ENCODE measurements around the gene IHH. TPM values are rescaled to one million over a fixed set of nuclear protein-coding genes. Genes with fewer than 3 reads are reported as not detected.

Gene IHH
- polyA plus RNA-seq, 1 of the 3 experiments (the other 2 are of a cell fraction) = 0.03 TPM

DNA sequence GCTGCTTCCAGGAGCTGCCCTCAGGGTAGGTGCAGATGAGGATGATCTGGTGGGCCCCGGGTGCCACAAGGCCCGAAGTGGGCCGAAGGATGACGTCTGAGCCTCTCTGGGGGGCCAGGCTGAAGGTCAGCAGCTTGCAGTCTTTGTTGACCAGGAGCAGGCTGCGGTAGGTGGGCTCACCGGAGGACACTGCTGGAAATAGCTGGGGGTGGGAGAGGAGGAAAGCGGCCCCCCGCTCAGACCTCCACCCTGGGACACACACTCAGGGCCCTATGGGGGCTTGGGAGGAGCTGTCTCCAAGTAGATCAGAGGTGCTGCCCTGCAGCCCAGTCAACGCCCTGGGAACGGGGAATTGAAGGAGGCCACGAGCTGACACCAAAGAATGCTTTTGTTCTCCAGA, 36.7 kb downstream of the IHH start (continued):
- TF ChIP-seq SMC3 (IDR thresholded peaks at IDR 0.05; ENCODE audit: low read depth, low read length) (no peak), RAD21 (IDR thresholded peaks at IDR 0.05; ENCODE audit: low read length) (no peak), YY1 (IDR thresholded peaks at IDR 0.05; ENCODE audit: low read depth) (no peak), POLR2AphosphoS5 (IDR thresholded peaks at IDR 0.05; ENCODE audit: low read depth, low read length) (no peak), CTCF (IDR thresholded peaks at IDR 0.05) (no peak), USF2 (IDR thresholded peaks at IDR 0.05; ENCODE audit: borderline replicate concordance, low read depth, low read length) (no peak), GABPA (IDR thresholded peaks at IDR 0.05; ENCODE audit: low read depth) (no peak), MXI1 (IDR thresholded peaks at IDR 0.05; ENCODE audit: low read depth, low read length) (no peak), EZH2phosphoT487 (IDR thresholded peaks at IDR 0.05; ENCODE audit: borderline replicate concordance, low read depth) (no peak), MEF2A (IDR thresholded peaks at IDR 0.05; ENCODE audit: borderline replicate concordance, low read depth) (no peak), ELF1 (IDR thresholded peaks at IDR 0.05) (no peak)
- TF ChIP-seq, protein P1, sequence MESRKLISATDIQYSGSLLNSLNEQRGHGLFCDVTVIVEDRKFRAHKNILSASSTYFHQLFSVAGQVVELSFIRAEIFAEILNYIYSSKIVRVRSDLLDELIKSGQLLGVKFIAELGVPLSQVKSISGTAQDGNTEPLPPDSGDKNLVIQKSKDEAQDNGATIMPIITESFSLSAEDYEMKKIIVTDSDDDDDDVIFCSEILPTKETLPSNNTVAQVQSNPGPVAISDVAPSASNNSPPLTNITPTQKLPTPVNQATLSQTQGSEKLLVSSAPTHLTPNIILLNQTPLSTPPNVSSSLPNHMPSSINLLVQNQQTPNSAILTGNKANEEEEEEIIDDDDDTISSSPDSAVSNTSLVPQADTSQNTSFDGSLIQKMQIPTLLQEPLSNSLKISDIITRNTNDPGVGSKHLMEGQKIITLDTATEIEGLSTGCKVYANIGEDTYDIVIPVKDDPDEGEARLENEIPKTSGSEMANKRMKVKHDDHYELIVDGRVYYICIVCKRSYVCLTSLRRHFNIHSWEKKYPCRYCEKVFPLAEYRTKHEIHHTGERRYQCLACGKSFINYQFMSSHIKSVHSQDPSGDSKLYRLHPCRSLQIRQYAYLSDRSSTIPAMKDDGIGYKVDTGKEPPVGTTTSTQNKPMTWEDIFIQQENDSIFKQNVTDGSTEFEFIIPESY (IDR thresholded peaks at IDR 0.05; ENCODE audit: borderline replicate concordance, low read depth) = no peak

- 76% methylated on average over 9 of the region's 12 CpGs for WGBS (ENCODE audit: low lambda C conversion rate)
- H3K9ac ChIP-seq = no peak overlapping the region
- TF ChIP-seq, protein P2, sequence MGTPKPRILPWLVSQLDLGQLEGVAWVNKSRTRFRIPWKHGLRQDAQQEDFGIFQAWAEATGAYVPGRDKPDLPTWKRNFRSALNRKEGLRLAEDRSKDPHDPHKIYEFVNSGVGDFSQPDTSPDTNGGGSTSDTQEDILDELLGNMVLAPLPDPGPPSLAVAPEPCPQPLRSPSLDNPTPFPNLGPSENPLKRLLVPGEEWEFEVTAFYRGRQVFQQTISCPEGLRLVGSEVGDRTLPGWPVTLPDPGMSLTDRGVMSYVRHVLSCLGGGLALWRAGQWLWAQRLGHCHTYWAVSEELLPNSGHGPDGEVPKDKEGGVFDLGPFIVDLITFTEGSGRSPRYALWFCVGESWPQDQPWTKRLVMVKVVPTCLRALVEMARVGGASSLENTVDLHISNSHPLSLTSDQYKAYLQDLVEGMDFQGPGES (IDR thresholded peaks at IDR 0.05; ENCODE audit: low read depth, low read length) = no peak
- TF ChIP-seq CTCF (IDR thresholded peaks at IDR 0.05) (no peak), SMC3 (IDR thresholded peaks at IDR 0.05; ENCODE audit: low read depth, low read length) (no peak), POLR2AphosphoS5 (IDR thresholded peaks at IDR 0.05; ENCODE audit: low read depth, low read length) (no peak), MEF2A (IDR thresholded peaks at IDR 0.05; ENCODE audit: borderline replicate concordance, low read depth) (no peak), NFIC (IDR thresholded peaks at IDR 0.05; ENCODE audit: borderline replicate concordance) (no peak), EZH2phosphoT487 (IDR thresholded peaks at IDR 0.05; ENCODE audit: borderline replicate concordance, low read depth) (no peak)
- CTCF ChIA-PET = interaction anchor here (1.0 to 20.3 kb wide), 7 partner anchors 7 to 132 kb away, joined by 3 to 258 read pairs (median 12); partner anchors contain the start of gene IHH
- no peaks in the 10 kb centered on the region for H3F3A ChIP-seq (replicated peaks; ENCODE audit: insufficient read depth)
- POLR2A ChIA-PET = no interaction called here
- no peak overlapping the region; a peak in 1 of 4 replicates for H3K27ac ChIP-seq (ENCODE audit: low read depth in 2 of 2, low read length in 1 of 2)
- no peaks in the 10 kb centered on the region for H3K79me2 ChIP-seq (ENCODE audit: insufficient read depth)
- no peak overlapping the region for H3K4me2 ChIP-seq
- no peak overlapping the region for H3K4me3 ChIP-seq (ENCODE audit: low read depth in 2 of 2, low read length in 1 of 2)
- peaks cover 0 to 33% of the 10 kb centered on the region in 2 experiments; a peak in 1 of 4 replicates for H3K4me1 ChIP-seq (ENCODE audit: control insufficient read depth in 1 of 2, insufficient read depth in 2 of 2, low read depth in 1 of 2, low read length in 1 of 2)
- no peaks in the 10 kb centered on the region for H4K20me1 ChIP-seq (ENCODE audit: insufficient read depth)
- no peaks in the 10 kb centered on the region for H3K9me2 ChIP-seq
- H3K36me3 ChIP-seq (replicated peaks in 1 of 2; ENCODE audit: control insufficient read depth in 1 of 2, insufficient read depth in 2 of 2, low read length in 1 of 2) = no peaks in the 10 kb centered on the region
- peaks cover 26% of the 10 kb centered on the region for H3K27me3 ChIP-seq (ENCODE audit: insufficient read depth)
- DNase-seq = no peak
- H3K9me3 ChIP-seq = no peaks in the 10 kb centered on the region
- no peak overlapping the region for H2AFZ ChIP-seq (ENCODE audit: low read depth)
Observed at GRCh38 chr2:219023045-219023605, 37.6 kb downstream of the IHH start.
